COR-L47 (cell line): ENCODE measurements around the gene ZNF235.
A peak's percentile ranks its signal among the peaks of the same experiment; 100 is the strongest.
"Not testable (repeated sequence)": the region's sequence is repeated elsewhere in the genome, so short reads cannot be mapped to it uniquely, and the experiment has no call there.

Source experiments
- DNase-seq: peaks from one replicate; lab custom pipeline; 2025; lab: John Stamatoyannopoulos, UW

Gene ZNF235

GRCh38 chr19:44304659-44305193, at the start of gene ZNF235:
ZNF235 (minus strand) TSS chr19:44305025; CDS start chr19:44303404, 1,621 bp downstream.
- DNase-seq: peak; percentile 72

GRCh38 chr19:44346556-44346955, 41.7 kb upstream of the ZNF235 start:
- DNase-seq: no peak

- no peak for DNase-seq
Observed at GRCh38 chr19:44345959-44346358, 41.1 kb upstream of the ZNF235 start.

- no peak for DNase-seq
Observed at GRCh38 chr19:44344255-44344654, 39.4 kb upstream of the ZNF235 start.

- DNase-seq: no peak
Observed at GRCh38 chr19:44341794-44342193, 37.0 kb upstream of the ZNF235 start.

GRCh38 chr19:44334639-44335038, 29.8 kb upstream of the ZNF235 start:
- DNase-seq: not testable (repeated sequence)

- no peak for DNase-seq
Observed at GRCh38 chr19:44332145-44332544, 27.3 kb upstream of the ZNF235 start.

GRCh38 chr19:44315883-44316282, 11.1 kb upstream of the ZNF235 start:
- DNase-seq: no peak

GRCh38 chr19:44313231-44313630, 8.4 kb upstream of the ZNF235 start:
- no peak for DNase-seq

GRCh38 chr19:44308011-44308410, 3.2 kb upstream of the ZNF235 start:
- DNase-seq: no peak

- DNase-seq: no peak
Observed at GRCh38 chr19:44306283-44306682, 1.5 kb upstream of the ZNF235 start.

- DNase-seq: no peak
Observed at GRCh38 chr19:44305457-44305856, 632 bp upstream of the ZNF235 start.

- no peak for DNase-seq
Observed at GRCh38 chr19:44303976-44304568, 753 bp downstream of the ZNF235 start.

- no peak for DNase-seq
Observed at GRCh38 chr19:44303320-44303719, 1.5 kb downstream of the ZNF235 start.

- no peak for DNase-seq
Observed at GRCh38 chr19:44284968-44285367, 19.9 kb downstream of the ZNF235 start.

GRCh38 chr19:44282846-44283245, 22.0 kb downstream of the ZNF235 start:
- no peak for DNase-seq

- DNase-seq: no peak
Observed at GRCh38 chr19:44280916-44281315, 23.9 kb downstream of the ZNF235 start.

- DNase-seq: no peak
Observed at GRCh38 chr19:44278181-44278690, 26.6 kb downstream of the ZNF235 start.

GRCh38 chr19:44277331-44277730, 27.5 kb downstream of the ZNF235 start:
- no peak for DNase-seq

- no peak for DNase-seq
Observed at GRCh38 chr19:44260695-44261446, 44.0 kb downstream of the ZNF235 start.

GRCh38 chr19:44260343-44260681, 44.5 kb downstream of the ZNF235 start:
- DNase-seq: no peak

- DNase-seq: no peak
Observed at GRCh38 chr19:44258835-44259413, 45.9 kb downstream of the ZNF235 start.

GRCh38 chr19:44258136-44258535, 46.7 kb downstream of the ZNF235 start:
- DNase-seq: no peak
